DND-41 (cell line): ENCODE data around the gene PALM.

ENCODE experiments used
- EZH2 ChIP-seq: IDR thresholded peaks from 3 replicates; pipeline ENCODE4 v1.6.1; 2012; ENCODE audit warnings: borderline replicate concordance, low read depth, mild to moderate bottlenecking, moderate library complexity, low read length, inconsistent platforms; ENCODE audit not compliant: severe bottlenecking
- TF ChIP-seq, protein P1 (sequence below): IDR thresholded peaks from 2 replicates; pipeline ENCODE4 v1.5.1; 2012; ENCODE audit warnings: borderline replicate concordance, low read length, moderate library complexity, mild to moderate bottlenecking; ENCODE audit not compliant: poor library complexity, severe bottlenecking; ENCODE audit errors: extremely low read depth

DNA sequence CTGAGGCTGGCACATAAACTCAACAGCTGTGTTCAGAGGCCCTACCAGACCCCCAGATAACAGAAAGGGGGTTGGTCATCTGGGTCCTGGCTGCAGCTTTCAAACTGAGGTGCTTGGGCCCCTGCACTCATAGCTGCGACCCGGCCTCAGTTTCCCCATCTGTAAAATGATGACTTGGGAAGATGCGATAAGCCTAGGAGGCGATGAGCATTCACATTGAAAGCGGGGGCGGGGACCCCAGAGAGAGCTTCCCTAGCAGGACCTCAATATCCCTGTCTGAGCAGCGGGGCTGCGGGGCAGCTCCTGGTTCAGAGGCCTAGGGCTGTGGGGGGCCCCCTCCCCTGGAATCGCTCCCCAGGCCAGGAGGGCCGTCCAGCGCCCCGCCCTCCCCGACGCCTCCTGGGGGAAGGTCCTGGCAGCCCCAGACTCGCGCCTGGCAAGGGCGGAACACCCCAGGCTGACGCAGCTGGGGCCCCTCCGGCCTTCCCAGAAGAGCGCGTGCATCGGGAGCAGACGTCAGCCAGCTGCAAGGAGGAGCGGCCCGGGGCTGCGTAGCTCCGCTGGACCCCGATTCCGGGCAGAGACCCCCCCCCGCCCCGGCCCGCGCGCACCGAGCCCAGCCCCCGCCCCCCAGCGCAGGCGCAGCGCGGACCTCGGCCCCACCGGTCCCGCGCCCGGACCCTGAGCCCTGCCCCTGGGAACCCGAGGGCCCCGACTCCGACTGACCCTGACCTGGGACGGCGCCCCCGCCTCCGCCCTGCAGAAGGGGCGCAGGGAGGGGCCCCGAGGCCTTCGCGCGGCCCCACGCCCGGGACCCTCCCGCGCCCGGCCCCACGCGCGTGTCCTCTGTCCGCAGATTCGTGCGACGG, 29.1 kb upstream of the PALM start:
- TF ChIP-seq, protein P1, sequence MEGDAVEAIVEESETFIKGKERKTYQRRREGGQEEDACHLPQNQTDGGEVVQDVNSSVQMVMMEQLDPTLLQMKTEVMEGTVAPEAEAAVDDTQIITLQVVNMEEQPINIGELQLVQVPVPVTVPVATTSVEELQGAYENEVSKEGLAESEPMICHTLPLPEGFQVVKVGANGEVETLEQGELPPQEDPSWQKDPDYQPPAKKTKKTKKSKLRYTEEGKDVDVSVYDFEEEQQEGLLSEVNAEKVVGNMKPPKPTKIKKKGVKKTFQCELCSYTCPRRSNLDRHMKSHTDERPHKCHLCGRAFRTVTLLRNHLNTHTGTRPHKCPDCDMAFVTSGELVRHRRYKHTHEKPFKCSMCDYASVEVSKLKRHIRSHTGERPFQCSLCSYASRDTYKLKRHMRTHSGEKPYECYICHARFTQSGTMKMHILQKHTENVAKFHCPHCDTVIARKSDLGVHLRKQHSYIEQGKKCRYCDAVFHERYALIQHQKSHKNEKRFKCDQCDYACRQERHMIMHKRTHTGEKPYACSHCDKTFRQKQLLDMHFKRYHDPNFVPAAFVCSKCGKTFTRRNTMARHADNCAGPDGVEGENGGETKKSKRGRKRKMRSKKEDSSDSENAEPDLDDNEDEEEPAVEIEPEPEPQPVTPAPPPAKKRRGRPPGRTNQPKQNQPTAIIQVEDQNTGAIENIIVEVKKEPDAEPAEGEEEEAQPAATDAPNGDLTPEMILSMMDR: no peak
- no peak for TF ChIP-seq EZH2
